ENCODE results near the gene CHID1. TPM values are rescaled to one million over a fixed set of nuclear protein-coding genes. Genes with fewer than 3 reads are reported as not detected.

CHID1 gene
- total and polyA plus RNA-seq, 9 of the 15 experiments (the other 6 are each of a cell fraction or from before 2014, with no cell fraction given): 15.1 to 108 (median 39.8) TPM

DNA sequence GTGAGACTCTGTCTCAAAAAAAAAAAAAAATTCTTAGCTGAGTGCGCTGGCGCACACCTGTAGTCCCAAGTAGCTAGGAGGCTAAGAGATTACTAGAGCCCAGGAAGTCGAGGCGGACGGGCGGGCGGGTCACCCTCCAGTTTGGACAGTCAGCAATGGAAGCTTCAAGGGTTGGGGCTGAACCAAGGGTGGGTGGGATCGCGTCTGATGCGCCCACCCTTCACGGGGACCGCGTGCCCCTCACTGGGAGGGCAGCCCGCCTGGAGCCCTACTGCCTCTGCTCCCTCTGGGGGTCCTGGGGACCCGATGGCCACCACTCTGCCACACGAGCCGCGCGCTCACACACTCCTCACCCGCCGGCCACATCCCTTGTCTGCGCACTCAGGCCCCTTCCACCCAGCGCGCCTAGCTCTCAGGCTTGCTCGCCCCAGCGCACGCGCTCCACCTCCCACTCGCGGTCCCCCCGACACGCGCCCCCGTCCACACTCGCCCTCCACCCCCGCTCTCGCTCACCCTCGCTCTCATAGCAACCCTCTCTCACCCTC, 494 bp downstream of the CHID1 start (continued):
- TF ChIP-seq, protein P1, sequence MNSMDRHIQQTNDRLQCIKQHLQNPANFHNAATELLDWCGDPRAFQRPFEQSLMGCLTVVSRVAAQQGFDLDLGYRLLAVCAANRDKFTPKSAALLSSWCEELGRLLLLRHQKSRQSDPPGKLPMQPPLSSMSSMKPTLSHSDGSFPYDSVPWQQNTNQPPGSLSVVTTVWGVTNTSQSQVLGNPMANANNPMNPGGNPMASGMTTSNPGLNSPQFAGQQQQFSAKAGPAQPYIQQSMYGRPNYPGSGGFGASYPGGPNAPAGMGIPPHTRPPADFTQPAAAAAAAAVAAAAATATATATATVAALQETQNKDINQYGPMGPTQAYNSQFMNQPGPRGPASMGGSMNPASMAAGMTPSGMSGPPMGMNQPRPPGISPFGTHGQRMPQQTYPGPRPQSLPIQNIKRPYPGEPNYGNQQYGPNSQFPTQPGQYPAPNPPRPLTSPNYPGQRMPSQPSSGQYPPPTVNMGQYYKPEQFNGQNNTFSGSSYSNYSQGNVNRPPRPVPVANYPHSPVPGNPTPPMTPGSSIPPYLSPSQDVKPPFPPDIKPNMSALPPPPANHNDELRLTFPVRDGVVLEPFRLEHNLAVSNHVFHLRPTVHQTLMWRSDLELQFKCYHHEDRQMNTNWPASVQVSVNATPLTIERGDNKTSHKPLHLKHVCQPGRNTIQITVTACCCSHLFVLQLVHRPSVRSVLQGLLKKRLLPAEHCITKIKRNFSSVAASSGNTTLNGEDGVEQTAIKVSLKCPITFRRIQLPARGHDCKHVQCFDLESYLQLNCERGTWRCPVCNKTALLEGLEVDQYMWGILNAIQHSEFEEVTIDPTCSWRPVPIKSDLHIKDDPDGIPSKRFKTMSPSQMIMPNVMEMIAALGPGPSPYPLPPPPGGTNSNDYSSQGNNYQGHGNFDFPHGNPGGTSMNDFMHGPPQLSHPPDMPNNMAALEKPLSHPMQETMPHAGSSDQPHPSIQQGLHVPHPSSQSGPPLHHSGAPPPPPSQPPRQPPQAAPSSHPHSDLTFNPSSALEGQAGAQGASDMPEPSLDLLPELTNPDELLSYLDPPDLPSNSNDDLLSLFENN (IDR thresholded peaks at IDR 0.05; ENCODE audit: low read depth in 2 of 2, low read length in 2 of 2): no peak
- TF ChIP-seq, protein P2, sequence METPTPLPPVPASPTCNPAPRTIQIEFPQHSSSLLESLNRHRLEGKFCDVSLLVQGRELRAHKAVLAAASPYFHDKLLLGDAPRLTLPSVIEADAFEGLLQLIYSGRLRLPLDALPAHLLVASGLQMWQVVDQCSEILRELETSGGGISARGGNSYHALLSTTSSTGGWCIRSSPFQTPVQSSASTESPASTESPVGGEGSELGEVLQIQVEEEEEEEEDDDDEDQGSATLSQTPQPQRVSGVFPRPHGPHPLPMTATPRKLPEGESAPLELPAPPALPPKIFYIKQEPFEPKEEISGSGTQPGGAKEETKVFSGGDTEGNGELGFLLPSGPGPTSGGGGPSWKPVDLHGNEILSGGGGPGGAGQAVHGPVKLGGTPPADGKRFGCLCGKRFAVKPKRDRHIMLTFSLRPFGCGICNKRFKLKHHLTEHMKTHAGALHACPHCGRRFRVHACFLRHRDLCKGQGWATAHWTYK (CRISPR knock-in tag; IDR thresholded peaks at IDR 0.05): no peak

DNA sequence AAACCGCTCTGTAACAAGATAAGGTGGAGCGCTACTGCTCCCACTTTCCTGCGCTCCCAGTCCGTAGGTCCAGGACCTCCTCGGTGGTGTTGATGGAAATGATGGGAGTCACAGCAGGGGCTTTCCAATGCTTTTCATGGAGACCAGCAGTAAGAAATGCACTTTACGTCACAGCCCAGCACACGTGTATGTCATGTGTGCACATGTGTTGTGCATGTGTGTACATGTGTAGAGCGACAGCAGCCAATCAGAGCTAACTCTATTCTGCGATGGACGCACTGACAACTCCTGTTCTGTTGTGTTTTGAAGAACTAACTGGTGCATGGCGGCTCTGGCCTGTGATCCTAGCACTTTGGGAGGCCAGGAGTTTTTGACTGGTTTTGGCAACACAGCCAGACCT, 1.2 kb downstream of the CHID1 start:
- in situ Hi-C loops (cut with MboI) (no loop called here), intact Hi-C loops (cut with micrococcal nuclease) (loop anchor here (5.0 kb wide), 1 partner anchor 138 kb away; no protein-coding TSS in a partner anchor)
- ChIA-PET CTCF (ENCODE audit: low intra/inter-chr PET ratio) (no interaction called here), POLR2A (interaction anchor here (0.9 kb wide), 1 partner anchor 69 kb away, joined by 3 read pairs; no protein-coding TSS in a partner anchor)
- ATAC-seq (no peak), FAIRE-seq (peak; percentile 19), DNase-seq (ENCODE audit: extremely low read depth in 1 of 4, low spot score in 3 of 4) (no peak)
- Histone ChIP-seq H3K27ac (ENCODE audit: extremely low read depth, low read depth, low read length) (no peak overlapping the region), H3K9ac (ENCODE audit: insufficient read depth in 1 of 2, low read depth in 2 of 2, low read length in 2 of 2) (peak overlapping the region; percentile 78 to 97; a peak in 2 of 4 replicates), H3K4me3 (peak overlapping the region; percentile 100), H2AFZ (ENCODE audit: low read depth, low read length) (no peak overlapping the region), H3K79me2 (ENCODE audit: control insufficient read depth, insufficient read depth, low read length) (peaks cover 40% of the 10 kb centered on the region), H3K4me1 (replicated peaks in 1 of 2; ENCODE audit: control insufficient read depth in 2 of 2, insufficient read depth in 2 of 2, low read length in 2 of 2) (peaks cover 29 to 52% of the 10 kb centered on the region in 2 experiments), H4K20me1 (replicated peaks; ENCODE audit: control insufficient read depth, insufficient read depth, low read length) (peaks cover 15% of the 10 kb centered on the region; the same call in 1 of the 2 replicates), H3K4me2 (ENCODE audit: insufficient read depth, low read length) (peak overlapping the region; percentile 91), H3K9me3 (replicated peaks; ENCODE audit: control insufficient read depth, insufficient read depth, low read depth, low read length) (no peaks in the 10 kb centered on the region), H3K9me1 (ENCODE audit: control insufficient read depth, insufficient read depth, low read length) (no peaks in the 10 kb centered on the region), H3K36me3 (ENCODE audit: control insufficient read depth, insufficient read depth, low read length) (peaks cover 45% of the 10 kb centered on the region; the same call in 2 of the 3 replicates), H3K27me3 (ENCODE audit: control insufficient read depth in 2 of 2, insufficient read depth in 2 of 2, low read length in 2 of 2) (no peaks in the 10 kb centered on the region)
- 79% methylated on average over 11 of the region's 11 CpGs for WGBS (ENCODE audit: insufficient coverage, low coverage, missing lambda C conversion rate)
- BruUV-seq (replicated peaks): no TSS peak
- TF ChIP-seq, protein P3, sequence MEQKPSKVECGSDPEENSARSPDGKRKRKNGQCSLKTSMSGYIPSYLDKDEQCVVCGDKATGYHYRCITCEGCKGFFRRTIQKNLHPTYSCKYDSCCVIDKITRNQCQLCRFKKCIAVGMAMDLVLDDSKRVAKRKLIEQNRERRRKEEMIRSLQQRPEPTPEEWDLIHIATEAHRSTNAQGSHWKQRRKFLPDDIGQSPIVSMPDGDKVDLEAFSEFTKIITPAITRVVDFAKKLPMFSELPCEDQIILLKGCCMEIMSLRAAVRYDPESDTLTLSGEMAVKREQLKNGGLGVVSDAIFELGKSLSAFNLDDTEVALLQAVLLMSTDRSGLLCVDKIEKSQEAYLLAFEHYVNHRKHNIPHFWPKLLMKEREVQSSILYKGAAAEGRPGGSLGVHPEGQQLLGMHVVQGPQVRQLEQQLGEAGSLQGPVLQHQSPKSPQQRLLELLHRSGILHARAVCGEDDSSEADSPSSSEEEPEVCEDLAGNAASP (IDR thresholded peaks at IDR 0.05): no peak
- TF ChIP-seq ETV1 (tag; conservative IDR thresholded peaks at IDR 0.05; ENCODE audit: low read depth) (no peak), ZNF224 (CRISPR knock-in tag; IDR thresholded peaks at IDR 0.05) (no peak), HDAC8 (tag; IDR thresholded peaks at IDR 0.05) (no peak), GTF2F1 (IDR thresholded peaks at IDR 0.05; ENCODE audit: low read depth, low read length) (no peak), RNF2 (IDR thresholded peaks at IDR 0.05) (no peak)
- TF ChIP-seq, protein P4, sequence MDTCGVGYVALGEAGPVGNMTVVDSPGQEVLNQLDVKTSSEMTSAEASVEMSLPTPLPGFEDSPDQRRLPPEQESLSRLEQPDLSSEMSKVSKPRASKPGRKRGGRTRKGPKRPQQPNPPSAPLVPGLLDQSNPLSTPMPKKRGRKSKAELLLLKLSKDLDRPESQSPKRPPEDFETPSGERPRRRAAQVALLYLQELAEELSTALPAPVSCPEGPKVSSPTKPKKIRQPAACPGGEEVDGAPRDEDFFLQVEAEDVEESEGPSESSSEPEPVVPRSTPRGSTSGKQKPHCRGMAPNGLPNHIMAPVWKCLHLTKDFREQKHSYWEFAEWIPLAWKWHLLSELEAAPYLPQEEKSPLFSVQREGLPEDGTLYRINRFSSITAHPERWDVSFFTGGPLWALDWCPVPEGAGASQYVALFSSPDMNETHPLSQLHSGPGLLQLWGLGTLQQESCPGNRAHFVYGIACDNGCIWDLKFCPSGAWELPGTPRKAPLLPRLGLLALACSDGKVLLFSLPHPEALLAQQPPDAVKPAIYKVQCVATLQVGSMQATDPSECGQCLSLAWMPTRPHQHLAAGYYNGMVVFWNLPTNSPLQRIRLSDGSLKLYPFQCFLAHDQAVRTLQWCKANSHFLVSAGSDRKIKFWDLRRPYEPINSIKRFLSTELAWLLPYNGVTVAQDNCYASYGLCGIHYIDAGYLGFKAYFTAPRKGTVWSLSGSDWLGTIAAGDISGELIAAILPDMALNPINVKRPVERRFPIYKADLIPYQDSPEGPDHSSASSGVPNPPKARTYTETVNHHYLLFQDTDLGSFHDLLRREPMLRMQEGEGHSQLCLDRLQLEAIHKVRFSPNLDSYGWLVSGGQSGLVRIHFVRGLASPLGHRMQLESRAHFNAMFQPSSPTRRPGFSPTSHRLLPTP (IDR thresholded peaks at IDR 0.05; ENCODE audit: borderline replicate concordance, extremely low read depth, insufficient read length): no peak
